AG09319 (cell line): ENCODE results near the gene GSG1L2.

Experiments
- DNase-seq: peaks from one replicate; pipeline ENCODE4 v3.0.0-alpha.2; 2010; ENCODE audit warnings: low read depth; ENCODE audit errors: extremely low read depth
- CTCF ChIP-seq: IDR thresholded peaks from 2 replicates; pipeline ENCODE4 v1.5.1; 2011; ENCODE audit warnings: low read depth, mild to moderate bottlenecking, inconsistent platforms, low read length, moderate library complexity

Gene GSG1L2

GRCh38 chr17:9805769-9806168, 16.1 kb downstream of the GSG1L2 start:
- DNase-seq = no peak
- no peak for TF ChIP-seq CTCF

- no peak for TF ChIP-seq CTCF
- no peak for DNase-seq
These were observed 19.2 kb downstream of the GSG1L2 start for GRCh38 chr17:9802697-9803096.

- no peak for DNase-seq
- TF ChIP-seq CTCF = no peak
These were observed 19.6 kb downstream of the GSG1L2 start for GRCh38 chr17:9802294-9802693.

- DNase-seq = no peak
- TF ChIP-seq CTCF = no peak
These were observed 20.4 kb downstream of the GSG1L2 start for GRCh38 chr17:9801505-9801904.

- no peak for TF ChIP-seq CTCF
- DNase-seq = no peak
These were observed 23.2 kb downstream of the GSG1L2 start for GRCh38 chr17:9798724-9799123.

- DNase-seq = no peak
- TF ChIP-seq CTCF = no peak
These were observed 23.9 kb downstream of the GSG1L2 start for GRCh38 chr17:9798008-9798407.

GRCh38 chr17:9792181-9792840, 29.6 kb downstream of the GSG1L2 start:
- no peak for DNase-seq
- no peak for TF ChIP-seq CTCF
